GM12878 (cell line): ENCODE results near the gene LARP6. TPM values are rescaled to one million over a fixed set of nuclear protein-coding genes. Genes with fewer than 3 reads are reported as not detected.

ENCODE experiments used
- ATAC-seq: fragments of 200-7000 bp; cut with Tn5 transposase; 3 replicates; pipeline ENCODE4 v1.9.1; 2020; ENCODE audit warnings: mild to moderate bottlenecking, moderate library complexity
- Bru-seq: library from RNA; stranded (reverse); fragments of 400-500 nt; gene quantifications from one replicate; lab custom pipeline; 2021; lab: Mats Ljungman, UMichigan
- BruChase-seq, 2 experiments: library from RNA; stranded (reverse); fragments of 400-500 nt; gene quantifications; one replicate each; lab custom pipeline; 2021; lab: Mats Ljungman, UMichigan
- BruUV-seq: library from RNA; stranded (reverse); fragments of 400-500 nt; replicated peaks from 2 replicates; lab custom pipeline; 2021; lab: Mats Ljungman, UMichigan
- CTCF ChIA-PET: fragments of 300-600 bp; sonication (Branson Sonifier 250); formaldehyde crosslinking; extraction: SDS; loops from one replicate; lab custom pipeline; 2021; ENCODE audit warnings: inconsistent platforms; lab: Yijun Ruan, JAX
- POLR2A ChIA-PET: fragments of 350-600 bp; formaldehyde crosslinking; extraction: SDS; loops from one replicate; lab custom pipeline; 2021; ENCODE audit warnings: inconsistent platforms; lab: Charles Lee
- RAD21 ChIA-PET: fragments of 300-600 bp; sonication (Branson Sonifier 250); formaldehyde crosslinking; loops from one replicate; lab custom pipeline; 2023; ENCODE audit warnings: antibody characterized with exemption; ENCODE audit not compliant: unreplicated experiment; lab: Charles Lee
- SMC1A ChIA-PET: fragments of 300-600 bp; sonication (Branson Sonifier 250); formaldehyde crosslinking; loops from one replicate; lab custom pipeline; 2023; ENCODE audit not compliant: unreplicated experiment, uncharacterized antibody; lab: Charles Lee
- DNase-seq: peaks from one replicate; pipeline ENCODE4 v3.0.0-alpha.2; 2011; ENCODE audit warnings: low read depth, low spot score
- FAIRE-seq: peaks from 3 replicates; lab custom pipeline; 2011; peaks lifted over from hg19 to GRCh38; lab: Jason Lieb, UNC
- H2AFZ ChIP-seq: 2 replicates; pipeline ENCODE4 v1.6.0; 2011; ENCODE audit warnings: low read depth, low read length, control low read depth; ENCODE audit not compliant: control insufficient read depth
- H3K27ac ChIP-seq: 2 replicates; pipeline ENCODE4 v1.5.1; 2011; ENCODE audit warnings: control low read depth; ENCODE audit not compliant: control insufficient read depth, insufficient read depth
- H3K27me3 ChIP-seq, 2 experiments: replicated peaks in 1 of 2; 2 replicates each; pipeline versions ENCODE4 v1.6.0 to v1.6.1; 2011; ENCODE audit warnings: low read length in 1 of 2; ENCODE audit not compliant: control insufficient read depth in 2 of 2, insufficient read depth in 2 of 2
- H3K36me3 ChIP-seq, 2 experiments: 2 replicates each; pipeline ENCODE4 v1.5.1; 2011; ENCODE audit warnings: low read length in 1 of 2; ENCODE audit not compliant: control insufficient read depth in 2 of 2, insufficient read depth in 2 of 2
- H3K4me1 ChIP-seq: 2 replicates; pipeline ENCODE4 v1.6.1; 2011; ENCODE audit warnings: mild to moderate bottlenecking, low read length, moderate library complexity, mixed read lengths; ENCODE audit not compliant: control insufficient read depth, insufficient read depth
- H3K4me2 ChIP-seq: 2 replicates; pipeline ENCODE4 v1.6.0; 2011; ENCODE audit warnings: control low read depth; ENCODE audit not compliant: control insufficient read depth, insufficient read depth
- H3K4me3 ChIP-seq: fragments of 200-600 bp; sonication (generic); 2 replicates; pipeline ENCODE4 v1.5.1; 2016
- H3K79me2 ChIP-seq: 2 replicates; pipeline ENCODE4 v1.6.0; 2011; ENCODE audit warnings: low read length; ENCODE audit not compliant: control insufficient read depth, insufficient read depth
- H3K9ac ChIP-seq: 2 replicates; pipeline ENCODE4 v1.8.0; 2011; ENCODE audit warnings: low read length, control low read depth, mixed read lengths; ENCODE audit not compliant: control insufficient read depth, insufficient read depth
- H3K9me3 ChIP-seq: replicated peaks from 3 replicates; pipeline ENCODE4 v1.5.1; 2011; ENCODE audit warnings: mild to moderate bottlenecking, low read length; ENCODE audit not compliant: control insufficient read depth, insufficient read depth
- H4K20me1 ChIP-seq: 2 replicates; pipeline ENCODE4 v1.6.0; 2011; ENCODE audit not compliant: control insufficient read depth, insufficient read depth
- BHLHE40 ChIP-seq, 2 experiments: fragments of 450-650 bp in 1 of 2; IDR thresholded peaks; 2 replicates each; pipeline ENCODE4 v1.6.1; 2011 to 2017; ENCODE audit warnings: low read depth in 2 of 2, borderline replicate concordance in 1 of 2, improper control_type of control experiment in 1 of 2, low read length in 1 of 2, mild to moderate bottlenecking in 1 of 2
- CBFB ChIP-seq: IDR thresholded peaks from 2 replicates; pipeline ENCODE4 v1.6.1; 2016; ENCODE audit warnings: antibody characterized with exemption, low read depth
- CBX5 ChIP-seq: sonication (generic); IDR thresholded peaks from 2 replicates; pipeline ENCODE4 v1.6.1; 2016; ENCODE audit warnings: low read depth, moderate library complexity, mild to moderate bottlenecking, inconsistent platforms
- DPF2 ChIP-seq: fragments of 450-650 bp; IDR thresholded peaks from 2 replicates; pipeline ENCODE4 v1.6.1; 2017; ENCODE audit warnings: mild to moderate bottlenecking
- EGR1 ChIP-seq, 2 experiments: IDR thresholded peaks; 1 replicate in 1 of 2; 2 replicates in 1 of 2; pipeline ENCODE4 v1.6.1; 2011 to 2012; ENCODE audit warnings: low read depth in 2 of 2, low read length in 2 of 2, borderline replicate concordance in 1 of 2, mild to moderate bottlenecking in 1 of 2, moderate library complexity in 1 of 2
- GABPA ChIP-seq: IDR thresholded peaks from 2 replicates; pipeline ENCODE4 v1.6.1; 2014; ENCODE audit warnings: antibody characterized with exemption, low read depth, mild to moderate bottlenecking, inconsistent platforms
- IKZF1 ChIP-seq: fragments of 450-650 bp; conservative IDR thresholded peaks from 2 replicates; pipeline ENCODE4 v1.6.1; 2017; ENCODE audit warnings: antibody characterized with exemption, mild to moderate bottlenecking
- IRF4 ChIP-seq: IDR thresholded peaks from 2 replicates; pipeline ENCODE4 v1.6.1; 2011; ENCODE audit warnings: low read depth, low read length
- JUND ChIP-seq: IDR thresholded peaks from 2 replicates; pipeline ENCODE4 v1.6.1; 2012; ENCODE audit warnings: low read depth, mild to moderate bottlenecking, low read length, improper control_type of control experiment, moderate library complexity
- POLR2A ChIP-seq: IDR thresholded peaks from 2 replicates; pipeline ENCODE4 v1.6.1; 2011; ENCODE audit warnings: low read depth, mild to moderate bottlenecking, low read length
- POLR2AphosphoS5 ChIP-seq: IDR thresholded peaks from 2 replicates; pipeline ENCODE4 v1.6.1; 2011; ENCODE audit warnings: mild to moderate bottlenecking, low read length, inconsistent platforms
- RB1 ChIP-seq: fragments of 450-650 bp; formaldehyde crosslinking; IDR thresholded peaks from 2 replicates; pipeline ENCODE4 v1.6.1; 2017; ENCODE audit warnings: mild to moderate bottlenecking, borderline replicate concordance
- TCF7 ChIP-seq: IDR thresholded peaks from 2 replicates; pipeline ENCODE4 v1.6.1; 2014; ENCODE audit warnings: antibody characterized with exemption, borderline replicate concordance
- YBX1 ChIP-seq: fragments of 450-650 bp; IDR thresholded peaks from 2 replicates; pipeline ENCODE4 v1.6.1; 2016; ENCODE audit warnings: antibody characterized with exemption
- YY1 ChIP-seq: IDR thresholded peaks from 2 replicates; pipeline ENCODE4 v1.6.1; 2011; ENCODE audit warnings: low read depth, mild to moderate bottlenecking, low read length
- ZNF622 ChIP-seq: fragments of 450-650 bp; IDR thresholded peaks from 2 replicates; pipeline ENCODE4 v1.6.1; 2017; ENCODE audit warnings: mild to moderate bottlenecking, inconsistent platforms
- WGBS: methylation state at CpG from one replicate; pipeline ENCODE4 v1.1.6; 2016; ENCODE audit warnings: low lambda C conversion rate; ENCODE audit not compliant: insufficient replicate concordance, insufficient coverage; ENCODE audit errors: missing lambda C conversion rate; 5-methylcytosine and 5-hydroxymethylcytosine counted together
- in situ Hi-C: fragments of 300-500 bp; cut with MboI; formaldehyde crosslinking; loops from 9 replicates; pipeline ENCODE4 v1.14.3; 2018; ENCODE audit warnings: mixed read lengths
- intact Hi-C: fragments of 100-400 bp; cut with micrococcal nuclease; formaldehyde crosslinking; loops from one replicate; pipeline ENCODE4 v1.14.2; 2022; ENCODE audit not compliant: unreplicated experiment
- long read RNA-seq, 2 experiments: library from polyadenylated mRNA; unstranded; transcript quantifications; one replicate each; pipeline ENCODE4 v2.0.0, GENCODE V29; 2019 to 2020
- polyA minus RNA-seq, 3 experiments: library from RNA; depleted of rRNA, polyadenylated mRNA; stranded (reverse); fragments of >200 nt; gene quantifications; 2 replicates each; pipeline ENCODE4 v1.2.3, GENCODE V29; 2011
- polyA plus RNA-seq, 11 experiments: library from polyadenylated mRNA; depleted of rRNA in 4 of 11; unstranded in 6 of 11; stranded (reverse) in 5 of 11; fragments of >200 nt; fragmentation: Nextera tagmentation in 4 of 11; fragmentation: Illumina TruSeq in 1 of 11; extraction: Ambion mirVana in 4 of 11; extraction: Trizol in 1 of 11; gene quantifications; 1 replicate in 1 of 11; 2 replicates in 10 of 11; pipeline versions ENCODE4 v1.2.1 to v1.2.3, GENCODE V29; 2011 to 2016; ENCODE audit warnings: inconsistent platforms in 2 of 11, missing spikeins in 2 of 11, low read depth in 1 of 11
- total RNA-seq, 4 experiments: library from RNA; depleted of rRNA in 3 of 4; stranded (reverse); fragments of >200 nt in 3 of 4; fragmentation: Illumina TruSeq in 1 of 4; extraction: Trizol in 1 of 4; gene quantifications; 2 replicates each; pipeline versions ENCODE4 v1.2.1 to v1.2.3, GENCODE V29; 2013 to 2021
- TF ChIP-seq, protein P1 (sequence below): IDR thresholded peaks from 2 replicates; pipeline ENCODE4 v1.6.1; 2012; ENCODE audit warnings: low read depth, low read length, improper control_type of control experiment

The LARP6 gene
- 3.5 and 4.7 TPM in 2 replicates for total RNA-seq (2013; cell fraction: nucleolus; rRNA removed)
- total RNA-seq (2014; rRNA removed), result 4.4 and 6.9 TPM in 2 replicates
- 2.1 and 3.0 TPM in 2 replicates for total RNA-seq (2014; rRNA removed; fragmentation: Illumina TruSeq; extraction: Trizol)
- total RNA-seq (2021), result 3.4 and 3.5 TPM in 2 replicates
- polyA plus RNA-seq (2011; ENCODE audit: low read depth), result 1.2 TPM
- 7.9 and 8.9 TPM in 2 replicates for polyA plus RNA-seq (2011; rRNA removed)
- 5.9 TPM in 2 replicates for polyA plus RNA-seq (2011; cell fraction: cytosol; rRNA removed)
- polyA plus RNA-seq (2011; cell fraction: nucleus; rRNA removed), result 3.0 and 3.1 TPM in 2 replicates
- 3.6 and 4.0 TPM in 2 replicates for polyA plus RNA-seq (2012)
- 2.7 TPM in 2 replicates for polyA plus RNA-seq (2014; fragmentation: Illumina TruSeq; extraction: Trizol)
- 1 to 10 TPM in 1 of 2 experiments, under 1 TPM in 1; 0.74 to 1.2 TPM for polyA plus RNA-seq (2014; fragmentation: Nextera tagmentation; extraction: Ambion mirVana)
- 4.7 and 5.7 TPM in 2 replicates for polyA plus RNA-seq (2014; rRNA removed)
- 10 to 100 TPM; 13.1 to 14.6 TPM for polyA plus RNA-seq (2016; fragmentation: Nextera tagmentation; extraction: Ambion mirVana)
- polyA minus RNA-seq (2011; rRNA and poly(A)+ RNA removed), result 1.8 and 2.5 TPM in 2 replicates
- 2.0 TPM in 1 of 2 replicates, not detected in the other for polyA minus RNA-seq (2011; cell fraction: cytosol; rRNA and poly(A)+ RNA removed)
- 1.9 and 2.7 TPM in 2 replicates for polyA minus RNA-seq (2011; cell fraction: nucleus; rRNA and poly(A)+ RNA removed)
- Bru-seq, nascent RNA, result percentile 38 among the genes with signal in this experiment
- BruChase-seq, experiment 1, labeled RNA remaining after a 6-hour chase, result percentile 31 among the genes with signal in this experiment
- BruChase-seq, experiment 2, labeled RNA remaining after a 2-hour chase, result percentile 32 among the genes with signal in this experiment
- long read RNA-seq, experiment 1, full-length matches to known transcripts, result 6 of 6 reads
- long read RNA-seq, experiment 1, partial matches to known transcripts, result 0 of 6 reads
- long read RNA-seq, experiment 1, other reads (novel, unspliced or antisense), result 0 of 6 reads
- long read RNA-seq, experiment 2, full-length matches to known transcripts, result 3 of 3 reads
- long read RNA-seq, experiment 2, partial matches to known transcripts, result 0 of 3 reads
- long read RNA-seq, experiment 2, other reads (novel, unspliced or antisense), result 0 of 3 reads

DNA sequence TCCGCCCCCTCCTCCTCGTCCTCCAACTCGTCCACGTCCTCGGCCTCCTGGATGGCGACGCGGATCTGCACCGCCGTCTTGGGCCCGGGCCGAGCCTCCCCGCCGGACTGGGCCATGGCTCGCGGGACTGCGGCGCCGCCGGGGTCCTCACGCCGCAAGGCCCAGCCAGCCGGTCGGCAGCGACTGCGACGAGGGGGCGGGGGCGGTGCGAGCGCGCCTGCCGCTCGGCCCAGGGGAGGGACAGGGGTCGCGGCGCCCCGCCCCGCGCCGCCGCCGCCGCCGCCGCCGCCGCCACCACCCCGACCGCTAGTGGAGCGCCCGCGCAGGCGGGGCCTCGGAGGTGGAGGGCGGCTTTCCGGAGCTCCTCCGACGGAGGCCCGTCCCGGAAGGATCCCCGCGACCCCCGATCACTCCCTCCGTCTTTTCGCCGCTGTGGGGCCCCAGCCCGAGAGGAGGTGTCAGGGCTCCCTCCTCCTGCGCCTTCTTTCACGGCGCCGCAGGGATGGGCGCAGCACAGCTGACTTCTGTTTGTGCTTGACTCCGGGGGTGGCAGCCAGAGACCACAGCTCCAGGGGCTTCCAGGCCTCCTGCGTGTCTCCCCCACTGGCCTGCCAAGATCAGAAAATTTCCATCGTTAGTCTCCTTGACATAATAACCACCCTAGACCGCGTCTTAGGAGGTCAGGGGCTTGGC, at the start of gene LARP6:
TSS of gene LARP6 (minus strand) at position 185 of the 693 bp plus-strand sequence. CDS start at position 116, 69 bp downstream.
- Histone ChIP-seq H3K79me2 (no peaks in the 10 kb centered on the region), H3K4me1 (peaks cover 2% of the 10 kb centered on the region; the same call in 1 of the 2 replicates), H2AFZ (peak within 1 kb of the TSS; percentile 46), H3K36me3 (no peaks in the 10 kb centered on the region), H3K9me3 (no peaks in the 10 kb centered on the region), H3K9ac (peak within 1 kb of the TSS; percentile 48; the same call in 1 of the 2 replicates), H3K27ac (peak within 1 kb of the TSS; percentile 23; the same call in 1 of the 2 replicates), H3K27me3 (peaks cover 5 to 7% of the 10 kb centered on the region in 2 experiments), H4K20me1 (no peaks in the 10 kb centered on the region), H3K4me2 (peak within 1 kb of the TSS; percentile 79), H3K4me3 (peak within 1 kb of the TSS; percentile 63)
- DNase-seq (no peak), ATAC-seq (peak; percentile 50), FAIRE-seq (no peak)
- ChIA-PET CTCF (no interaction called here), SMC1A (interaction anchor here (0.6 kb wide), 1 partner anchor 67 kb away, joined by 3 read pairs; no protein-coding TSS in a partner anchor), POLR2A (no interaction called here), RAD21 (no interaction called here)
- no TSS peak for BruUV-seq
- WGBS, result 16% methylated on average over 39 of the region's 78 CpGs
- TF ChIP-seq IRF4 (no peak), EGR1 (IDR thresholded peaks at IDR 0.05; ENCODE audit: borderline replicate concordance in 1 of 2, low read depth in 2 of 2, low read length in 2 of 2) (no peak; a peak in 1 of 3 replicates), POLR2A (no peak; the same call in 1 of the 2 replicates), DPF2 (no peak), CBFB (no peak), CBX5 (no peak), POLR2AphosphoS5 (no peak), GABPA (no peak), TCF7 (no peak), JUND (no peak), YBX1 (no peak), RB1 (no peak), IKZF1 (no peak), ZNF622 (no peak), BHLHE40 (IDR thresholded peaks at IDR 0.05; ENCODE audit: borderline replicate concordance in 1 of 2, low read depth in 2 of 2, low read length in 1 of 2) (no peak), YY1 (no peak)
- TF ChIP-seq, protein P1, sequence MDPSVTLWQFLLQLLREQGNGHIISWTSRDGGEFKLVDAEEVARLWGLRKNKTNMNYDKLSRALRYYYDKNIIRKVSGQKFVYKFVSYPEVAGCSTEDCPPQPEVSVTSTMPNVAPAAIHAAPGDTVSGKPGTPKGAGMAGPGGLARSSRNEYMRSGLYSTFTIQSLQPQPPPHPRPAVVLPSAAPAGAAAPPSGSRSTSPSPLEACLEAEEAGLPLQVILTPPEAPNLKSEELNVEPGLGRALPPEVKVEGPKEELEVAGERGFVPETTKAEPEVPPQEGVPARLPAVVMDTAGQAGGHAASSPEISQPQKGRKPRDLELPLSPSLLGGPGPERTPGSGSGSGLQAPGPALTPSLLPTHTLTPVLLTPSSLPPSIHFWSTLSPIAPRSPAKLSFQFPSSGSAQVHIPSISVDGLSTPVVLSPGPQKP, result no peak
- in situ Hi-C loops, result no loop called here
- intact Hi-C loops, result no loop called here
